ENCODE measurements around the gene MS4A7. TPM values are rescaled to one million over a fixed set of nuclear protein-coding genes. Genes with fewer than 3 reads are reported as not detected.
"Not testable (repeated sequence)": the region's sequence is repeated elsewhere in the genome, so short reads cannot be mapped to it uniquely, and the experiment has no call there.

MS4A7 gene
- total RNA-seq, 2 donors from 2014 or later = not detected

DNA sequence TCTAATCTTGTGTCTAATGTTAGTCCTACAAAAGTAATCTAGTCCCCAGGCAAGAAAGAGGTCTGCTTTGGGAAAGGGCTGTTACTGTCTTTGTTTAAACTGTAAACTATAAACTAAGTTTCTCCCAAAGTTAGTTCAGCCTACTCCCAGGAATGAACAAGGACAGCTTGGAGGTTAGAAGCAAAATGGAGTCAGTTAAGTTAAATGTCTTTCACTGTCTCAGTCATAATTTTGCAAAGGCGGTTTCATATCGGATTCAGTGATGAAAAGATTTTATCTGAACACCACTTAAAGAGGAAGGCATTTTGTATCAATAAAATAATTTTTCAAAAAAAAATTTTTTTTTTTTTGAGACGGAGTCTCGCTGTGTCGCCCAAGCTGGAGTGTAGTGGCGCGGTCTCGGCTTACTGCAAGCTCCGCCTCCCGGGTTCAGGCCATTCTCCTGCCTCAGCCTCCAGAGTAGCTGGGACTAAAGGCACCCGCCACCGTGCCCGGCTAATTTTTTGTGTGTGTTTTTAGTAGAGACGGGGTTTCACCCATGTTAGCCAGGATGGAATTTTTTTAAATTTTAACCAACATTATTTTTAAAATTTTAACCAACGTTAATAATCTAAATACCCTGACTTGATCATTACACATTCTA lies 11.9 kb upstream of the MS4A7 start:
- not testable (repeated sequence) for DNase-seq (ENCODE audit: low spot score in 2 of 2); ATAC-seq; H3K27ac Mint-ChIP-seq; H3K36me3 Mint-ChIP-seq; H3K9me3 Mint-ChIP-seq

DNA sequence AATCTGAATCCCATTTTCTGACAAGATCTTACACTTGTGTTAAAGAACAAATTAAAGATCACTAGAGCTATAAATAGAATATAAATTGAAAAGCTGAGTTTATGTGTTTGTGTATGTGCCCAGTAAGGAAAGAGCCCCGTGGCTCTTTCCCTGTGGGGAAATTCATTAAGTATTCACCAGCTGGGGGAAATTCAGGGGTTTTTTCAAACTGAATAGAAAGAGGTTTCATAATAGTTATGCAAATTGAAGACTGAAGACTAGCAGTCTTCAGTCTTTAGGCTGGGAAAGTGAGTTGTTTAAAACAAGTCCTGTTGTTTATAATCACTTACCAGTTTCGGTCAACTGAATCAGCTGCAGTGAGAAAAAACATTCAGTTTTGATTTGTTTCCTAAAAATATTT lies 11.3 kb upstream of the MS4A7 start:
- H3K9me3 Mint-ChIP-seq = no peaks in the 10 kb centered on the region
- no peaks in the 10 kb centered on the region for H3K36me3 Mint-ChIP-seq
- peak; percentile 52 to 68 for ATAC-seq
- H3K27ac Mint-ChIP-seq = peak overlapping the region in 1 of 2 donors; percentile 37
- no peak for DNase-seq (ENCODE audit: low spot score in 2 of 2)

DNA sequence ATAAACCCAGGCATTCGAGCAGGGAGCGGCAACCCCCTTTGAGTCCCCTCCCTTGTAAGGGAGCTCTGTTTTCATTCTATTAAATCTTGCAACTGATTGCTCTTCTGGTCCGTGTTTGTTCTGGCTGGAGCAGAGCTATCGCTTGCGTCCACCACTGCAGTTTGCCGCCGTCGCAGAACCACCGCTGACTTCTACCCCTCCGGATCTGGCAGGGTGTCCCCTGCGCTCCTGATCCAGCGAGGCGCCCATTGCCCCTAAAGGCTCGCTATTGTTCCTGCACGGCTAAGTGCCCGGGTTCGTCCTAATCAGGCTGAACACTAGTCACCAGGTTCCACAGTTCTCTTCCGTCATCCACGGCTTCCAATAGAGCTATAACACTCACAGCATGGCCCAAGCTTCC lies 10.4 kb upstream of the MS4A7 start:
- DNase-seq (ENCODE audit: low spot score in 2 of 2) (no peak), ATAC-seq (no peak)
- no peaks in the 10 kb centered on the region for H3K36me3 Mint-ChIP-seq
- no peaks in the 10 kb centered on the region for H3K9me3 Mint-ChIP-seq
- H3K27ac Mint-ChIP-seq = no peak overlapping the region

DNA sequence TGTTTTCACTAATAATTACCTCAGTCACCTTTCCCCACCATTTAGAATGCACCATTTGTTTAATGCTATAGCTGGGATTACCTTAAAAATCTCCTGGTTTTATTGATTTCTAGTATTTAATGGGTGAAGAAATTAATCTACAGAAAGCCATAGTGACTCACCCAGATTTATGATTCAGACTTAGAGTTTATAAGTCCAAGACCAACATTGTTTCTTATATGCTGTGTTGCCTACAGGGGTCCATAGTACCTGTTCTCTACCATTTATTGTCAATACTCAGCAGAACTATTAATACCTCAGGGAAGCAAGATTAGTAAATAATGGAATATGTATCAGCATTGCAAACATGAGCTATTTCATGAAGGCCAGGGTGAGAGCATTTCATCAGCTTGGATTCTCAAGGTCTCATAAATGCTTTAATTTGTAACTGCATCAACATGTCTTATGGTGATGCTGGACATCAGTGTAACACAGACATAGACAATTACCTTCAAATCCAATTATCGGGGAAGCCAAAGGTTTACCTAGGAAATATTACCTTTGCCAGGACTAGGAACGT lies 8.0 kb upstream of the MS4A7 start:
- H3K36me3 Mint-ChIP-seq = no peaks in the 10 kb centered on the region
- no peak for ATAC-seq
- no peaks in the 10 kb centered on the region for H3K9me3 Mint-ChIP-seq
- no peak for DNase-seq (ENCODE audit: low spot score in 2 of 2)
- H3K27ac Mint-ChIP-seq = no peak overlapping the region

DNA sequence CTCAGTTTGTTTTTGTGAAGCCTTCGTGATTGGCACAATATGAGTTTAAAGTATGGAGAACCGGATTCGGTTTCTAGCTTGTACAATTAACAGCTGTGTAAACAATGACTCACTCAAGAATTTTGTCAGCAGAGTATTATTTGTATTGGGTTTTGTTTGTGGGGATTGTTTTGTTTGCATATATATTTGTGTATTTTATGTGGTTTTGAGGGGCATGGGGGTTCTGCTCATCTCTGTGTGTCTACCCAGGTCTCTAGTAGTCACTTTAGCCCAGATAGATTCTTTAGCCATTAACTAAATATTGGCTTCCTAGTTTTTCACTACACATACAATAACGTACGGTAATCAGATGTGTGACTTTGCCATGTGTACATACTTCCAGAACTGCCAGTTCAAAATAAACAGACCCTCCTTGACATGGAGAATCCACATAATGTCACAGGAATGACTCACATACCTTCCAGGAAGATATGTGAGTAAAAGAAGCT lies 7.5 kb upstream of the MS4A7 start:
- no peak for ATAC-seq

DNA sequence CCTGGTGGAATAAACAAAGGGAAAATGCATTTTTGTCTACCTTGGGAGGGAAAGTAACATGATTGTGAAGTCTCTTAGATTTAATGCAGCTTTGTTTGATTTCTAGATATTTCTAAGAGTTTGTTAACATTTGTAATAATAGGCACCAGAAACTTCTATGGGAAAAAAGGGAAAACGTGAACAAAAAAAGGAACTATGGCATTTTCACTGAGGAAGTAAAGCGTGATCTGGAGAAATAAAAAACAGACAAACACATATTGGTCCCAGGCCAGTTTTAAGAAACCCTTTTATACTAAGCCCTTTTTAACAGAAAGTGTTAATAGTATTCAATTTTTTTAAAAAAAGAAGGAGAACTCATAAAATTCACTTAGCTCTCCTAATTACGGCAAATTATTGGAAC lies 6.9 kb upstream of the MS4A7 start:
- H3K36me3 Mint-ChIP-seq = no peaks in the 10 kb centered on the region
- no peak for ATAC-seq
- no peaks in the 10 kb centered on the region for H3K9me3 Mint-ChIP-seq
- no peak overlapping the region for H3K27ac Mint-ChIP-seq
- DNase-seq (ENCODE audit: low spot score in 2 of 2) = no peak

More for the DNA sequence above, 7.5 kb upstream of the MS4A7 start:
- no peaks in the 10 kb centered on the region for H3K9me3 Mint-ChIP-seq
- H3K27ac Mint-ChIP-seq = no peak overlapping the region
- DNase-seq (ENCODE audit: low spot score in 2 of 2) = no peak
- no peaks in the 10 kb centered on the region for H3K36me3 Mint-ChIP-seq

DNA sequence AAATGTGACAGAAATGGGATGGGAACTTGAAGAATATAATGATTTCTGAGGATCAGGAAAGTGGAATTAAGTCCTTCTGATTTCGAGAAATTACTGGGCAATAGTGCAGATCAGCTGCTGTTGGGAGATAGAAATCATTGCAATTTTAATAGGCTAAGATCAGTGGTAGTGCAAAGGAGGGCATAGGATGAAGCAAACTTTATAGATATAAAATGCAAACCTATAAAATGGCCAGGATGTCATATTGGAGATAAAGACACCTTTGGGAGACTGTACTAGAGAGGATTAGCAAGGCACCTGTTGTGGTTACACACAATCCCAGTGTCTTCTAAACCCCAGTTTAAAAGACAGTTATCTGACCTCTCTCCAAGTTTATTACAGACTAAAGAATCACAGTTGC lies 6.5 kb upstream of the MS4A7 start:
- H3K27ac Mint-ChIP-seq = no peak overlapping the region
- DNase-seq (ENCODE audit: low spot score in 2 of 2) (no peak), ATAC-seq (no peak)
- no peaks in the 10 kb centered on the region for H3K36me3 Mint-ChIP-seq
- H3K9me3 Mint-ChIP-seq = no peaks in the 10 kb centered on the region

DNA sequence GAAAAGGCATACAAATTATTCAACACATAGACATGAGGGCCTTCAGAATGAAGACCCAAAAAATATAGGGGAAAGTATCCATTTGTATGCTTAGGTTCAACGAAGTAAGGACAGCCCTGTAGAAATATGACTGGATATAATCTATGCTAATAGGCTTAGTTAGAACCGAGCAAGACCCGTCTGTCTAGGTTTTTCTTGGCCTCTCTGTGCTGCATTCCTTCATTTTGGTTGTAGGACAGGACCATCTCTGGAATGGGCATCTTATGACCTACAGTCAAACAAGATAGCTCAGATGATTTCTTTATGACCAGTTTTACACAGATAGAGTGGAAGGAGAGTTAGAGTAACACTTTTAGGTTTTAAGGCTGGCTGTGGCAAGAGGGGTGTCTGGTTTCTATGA lies 5.6 kb upstream of the MS4A7 start:
- H3K27ac Mint-ChIP-seq = no peak overlapping the region
- DNase-seq (ENCODE audit: low spot score in 2 of 2) (no peak), ATAC-seq (no peak)
- no peaks in the 10 kb centered on the region for H3K36me3 Mint-ChIP-seq
- H3K9me3 Mint-ChIP-seq = no peaks in the 10 kb centered on the region

DNA sequence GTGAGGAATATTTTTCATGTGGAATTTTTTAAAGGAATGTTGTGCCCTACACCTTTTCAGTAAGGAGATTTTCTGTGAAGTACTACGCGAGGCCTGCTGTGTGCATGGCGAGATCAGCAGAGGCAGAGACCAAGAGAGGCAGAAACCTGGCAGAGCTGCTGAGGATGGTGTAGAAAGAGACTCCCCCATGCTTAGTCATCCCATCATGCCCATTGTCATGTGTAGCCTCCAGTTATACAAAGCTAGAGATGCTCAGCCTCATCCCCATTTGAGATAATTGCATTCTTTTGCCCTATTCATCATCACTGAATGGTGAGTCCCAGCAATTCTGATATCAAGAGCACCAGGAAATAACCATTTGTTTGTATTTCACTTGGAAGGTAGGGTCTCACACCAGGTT lies 3.0 kb upstream of the MS4A7 start:
- Mint-ChIP-seq H3K36me3 (no peaks in the 10 kb centered on the region), H3K9me3 (no peaks in the 10 kb centered on the region), H3K27ac (no peak overlapping the region)
- DNase-seq (ENCODE audit: low spot score in 2 of 2) (no peak), ATAC-seq (no peak)

DNA sequence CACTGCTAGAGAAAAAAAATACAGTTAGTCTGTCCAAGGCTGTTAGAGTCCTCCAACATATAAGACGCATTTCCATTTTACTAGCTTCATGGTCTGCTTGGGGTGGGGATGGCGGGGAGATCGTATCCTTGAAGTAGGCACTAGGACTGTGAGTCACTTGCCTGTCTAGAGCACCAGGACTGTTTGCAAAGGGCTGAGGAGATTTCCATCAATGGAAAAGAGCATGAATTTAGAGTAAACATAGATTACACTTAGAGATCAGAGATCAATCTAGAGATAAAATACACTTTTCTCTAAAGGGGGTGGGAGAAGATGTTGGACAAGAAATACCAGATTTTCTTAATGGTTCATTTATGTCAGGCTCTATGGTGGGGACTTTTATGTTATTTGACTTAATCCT lies 1.7 kb upstream of the MS4A7 start:
- no peak overlapping the region for H3K27ac Mint-ChIP-seq
- no peaks in the 10 kb centered on the region for H3K9me3 Mint-ChIP-seq
- H3K36me3 Mint-ChIP-seq = no peaks in the 10 kb centered on the region
- no peak for DNase-seq (ENCODE audit: low spot score in 2 of 2)
- ATAC-seq = no peak

DNA sequence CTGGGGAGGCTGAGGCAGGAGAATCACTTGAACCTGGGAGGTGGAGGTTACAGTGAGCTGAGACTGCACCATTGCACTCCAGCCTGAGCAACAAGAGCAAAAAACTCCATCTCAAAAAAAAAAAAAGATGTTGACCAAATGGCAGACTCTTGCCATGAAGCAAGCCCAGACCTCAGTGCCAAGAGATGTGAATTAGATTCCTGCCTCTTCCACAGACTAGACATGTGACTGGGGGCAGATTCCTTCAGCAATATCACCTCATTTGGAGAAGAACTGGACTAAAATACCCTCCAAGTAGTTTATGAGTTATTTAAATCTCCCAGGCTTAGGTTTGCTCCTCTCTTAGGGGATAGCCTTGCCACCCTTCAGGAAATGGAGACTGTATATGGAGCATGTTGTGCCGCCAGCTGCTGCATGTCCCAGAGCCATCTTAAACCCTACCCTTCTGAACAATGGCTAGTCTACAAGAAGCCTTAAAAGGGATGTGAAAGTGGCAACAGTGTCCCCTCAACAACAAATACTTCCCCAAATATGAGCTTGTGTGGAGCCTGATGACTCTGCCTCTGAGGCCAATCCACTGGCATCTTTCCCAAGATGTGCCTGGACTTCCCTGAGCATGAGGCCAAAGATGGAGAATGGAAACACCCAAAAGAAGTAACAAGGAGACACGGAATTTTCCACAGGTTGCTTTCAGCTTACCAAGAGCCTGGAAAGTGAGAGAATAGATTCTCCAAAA lies 763 bp upstream of the MS4A7 start:
- no peak for DNase-seq (ENCODE audit: low spot score in 2 of 2)
- Mint-ChIP-seq H3K9me3 (no peaks in the 10 kb centered on the region), H3K27ac (no peak overlapping the region), H3K36me3 (no peaks in the 10 kb centered on the region)
- ATAC-seq = no peak

DNA sequence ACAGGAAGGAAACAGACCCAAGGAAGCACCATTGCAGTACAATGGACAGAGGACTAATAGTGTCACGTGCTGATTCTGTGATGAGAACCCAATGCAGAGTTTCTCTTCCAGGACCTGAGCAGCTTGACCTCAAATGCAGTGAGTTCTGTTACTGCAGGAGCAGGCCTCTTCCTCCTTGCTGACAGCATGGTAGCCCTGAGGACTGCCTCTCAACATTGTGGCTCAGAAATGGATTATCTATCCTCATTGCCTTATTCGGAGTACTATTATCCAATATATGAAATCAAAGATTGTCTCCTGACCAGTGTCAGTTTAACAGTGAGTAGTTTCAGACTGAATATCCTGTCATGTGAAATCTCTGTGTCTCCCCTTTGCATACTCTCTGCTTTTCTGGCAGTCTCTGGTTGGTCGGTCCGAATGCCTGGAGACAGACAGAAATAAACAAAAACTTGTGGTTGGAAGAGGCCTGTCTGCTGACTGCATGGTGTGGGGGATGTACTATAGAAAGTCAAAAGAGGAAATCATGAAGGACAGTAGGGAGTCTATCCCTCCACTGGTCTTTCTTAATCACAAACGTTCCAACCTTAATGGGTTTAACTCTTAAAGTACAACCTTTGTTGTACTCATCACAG lies 11.1 kb downstream of the MS4A7 start:
- H3K9me3 Mint-ChIP-seq = no peaks in the 10 kb centered on the region
- H3K27ac Mint-ChIP-seq = no peak overlapping the region
- ATAC-seq = no peak
- H3K36me3 Mint-ChIP-seq = no peaks in the 10 kb centered on the region
- no peak for DNase-seq (ENCODE audit: low spot score in 2 of 2)

DNA sequence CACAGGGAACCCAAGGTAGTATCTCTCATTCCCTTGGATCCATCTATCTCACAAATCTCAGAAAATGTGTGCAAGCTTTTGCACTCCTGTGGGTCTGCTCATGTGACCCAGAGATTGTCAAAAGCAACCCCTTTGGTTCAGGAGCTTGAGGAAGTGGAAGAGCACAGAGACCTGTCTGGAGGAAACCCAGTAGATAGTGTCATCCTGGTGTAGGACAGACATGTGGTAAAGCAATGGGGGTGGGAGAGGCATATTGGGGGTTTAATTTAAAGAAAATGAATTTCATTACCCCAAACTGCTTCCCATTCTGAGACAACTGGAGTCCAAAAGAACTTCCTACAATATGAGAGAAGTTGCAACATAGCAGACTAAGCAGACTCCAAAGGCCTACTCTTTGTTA lies 12.1 kb downstream of the MS4A7 start:
- H3K36me3 Mint-ChIP-seq = no peaks in the 10 kb centered on the region
- no peaks in the 10 kb centered on the region for H3K9me3 Mint-ChIP-seq
- no peak for ATAC-seq
- no peak for DNase-seq (ENCODE audit: low spot score in 2 of 2)
- H3K27ac Mint-ChIP-seq = no peak overlapping the region

DNA sequence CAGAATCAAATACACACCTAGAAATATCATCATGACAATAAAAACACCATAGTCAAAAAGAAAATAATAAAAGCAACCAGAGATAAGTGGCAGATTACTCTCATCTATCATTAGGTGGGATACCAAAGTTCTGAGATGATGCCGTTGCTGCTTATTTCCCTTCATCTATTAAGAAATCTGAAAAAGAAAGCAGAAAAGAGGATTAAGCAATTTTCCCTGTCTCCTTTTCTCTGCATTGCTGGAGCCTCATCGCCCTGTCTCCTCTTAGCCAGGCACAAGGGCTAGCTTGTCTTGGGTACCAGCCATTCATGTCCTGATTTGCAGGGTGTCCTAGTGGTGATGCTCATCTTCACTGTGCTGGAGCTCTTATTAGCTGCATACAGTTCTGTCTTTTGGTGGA lies 14.0 kb downstream of the MS4A7 start:
- Mint-ChIP-seq H3K36me3 (no peaks in the 10 kb centered on the region), H3K9me3 (no peaks in the 10 kb centered on the region), H3K27ac (no peak overlapping the region)
- ATAC-seq (no peak), DNase-seq (ENCODE audit: low spot score in 2 of 2) (no peak)

DNA sequence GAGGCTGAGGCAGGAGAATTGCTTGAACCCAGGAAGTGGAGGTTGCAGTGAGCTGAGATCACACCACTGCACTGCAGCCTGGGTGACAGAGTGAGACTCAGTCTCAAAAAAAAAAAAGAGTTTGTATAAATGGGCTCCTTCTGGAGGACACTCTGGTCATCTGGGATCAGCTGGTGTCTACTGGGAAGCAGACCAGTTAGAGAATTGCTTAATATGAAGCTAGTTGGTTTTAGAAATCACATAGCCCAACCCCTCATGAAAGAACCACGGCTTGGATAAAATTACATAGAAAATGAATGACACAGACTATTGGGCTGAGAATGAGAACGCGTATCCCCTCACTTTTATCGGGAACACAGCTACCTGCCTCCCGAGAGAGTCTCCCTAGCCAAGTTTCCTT lies 14.7 kb downstream of the MS4A7 start:
- DNase-seq (ENCODE audit: low spot score in 2 of 2) (no peak), ATAC-seq (no peak)
- Mint-ChIP-seq H3K36me3 (no peaks in the 10 kb centered on the region), H3K27ac (no peak overlapping the region), H3K9me3 (no peaks in the 10 kb centered on the region)

DNA sequence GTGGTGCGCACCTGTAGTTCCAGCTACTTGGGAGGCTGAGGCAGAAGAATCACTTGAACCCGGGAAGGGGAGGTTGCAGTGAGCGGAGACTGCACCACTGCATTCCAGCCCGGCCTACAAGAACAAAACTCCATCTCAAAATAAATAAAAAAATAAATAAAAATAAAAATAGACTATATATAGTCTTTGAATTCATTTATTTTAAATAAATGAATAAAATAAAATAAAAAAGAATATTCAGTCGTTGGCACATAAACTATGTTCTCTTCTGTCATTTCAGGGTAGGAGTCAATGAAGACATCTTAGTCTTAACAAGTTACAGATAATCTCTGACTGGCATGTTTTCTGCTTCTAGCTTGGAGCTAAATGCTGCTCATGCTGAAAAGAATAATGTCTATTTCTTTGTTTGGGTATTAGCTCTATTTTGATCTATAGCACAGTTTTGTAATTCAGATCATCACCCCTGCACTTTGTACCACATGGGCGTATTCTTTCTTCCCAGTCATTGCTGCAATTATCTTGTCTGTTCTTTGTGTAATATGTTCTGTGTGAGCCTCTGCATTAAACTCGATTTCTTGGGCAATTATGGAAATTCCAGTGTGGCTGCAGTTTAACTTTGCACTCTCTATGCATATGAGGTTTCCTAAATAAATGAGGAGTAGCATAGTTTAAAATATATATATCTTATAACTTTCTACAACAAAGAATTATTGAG lies 16.5 kb downstream of the MS4A7 start:
- ATAC-seq = no peak

DNA sequence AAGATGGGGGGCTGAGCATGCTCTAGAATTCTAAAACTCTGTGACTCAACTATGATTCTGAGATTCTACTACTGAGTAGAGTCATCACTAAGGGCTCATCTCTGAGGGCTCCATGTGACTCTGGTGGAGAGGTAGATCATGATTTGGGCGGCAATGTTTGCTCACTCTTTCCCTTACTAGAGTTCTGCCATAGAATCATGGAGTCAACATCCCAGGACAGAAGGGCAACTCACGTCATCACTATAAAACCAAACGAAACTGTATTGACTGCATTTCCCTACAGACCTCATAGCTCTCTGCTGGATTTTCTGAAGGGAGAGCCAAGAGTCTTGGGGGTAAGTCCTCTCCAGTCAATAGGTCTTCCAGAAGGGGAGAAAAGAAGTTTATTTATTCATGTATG lies 18.1 kb downstream of the MS4A7 start, which contains the start of gene MS4A14:
Gene MS4A14 (plus strand): TSS at position 78 of the 400 bp plus-strand sequence. CDS start 120 bp downstream, at position 198.
- DNase-seq (ENCODE audit: low spot score in 2 of 2) (no peak), ATAC-seq (peak in 1 of 2 donors; percentile 26)
- H3K36me3 Mint-ChIP-seq = no peaks in the 10 kb centered on the region
- H3K9me3 Mint-ChIP-seq = no peaks in the 10 kb centered on the region
- no peak within 1 kb of the TSS for H3K27ac Mint-ChIP-seq

More for the DNA sequence above, 16.5 kb downstream of the MS4A7 start:
- Mint-ChIP-seq H3K9me3 (no peaks in the 10 kb centered on the region), H3K27ac (no peak overlapping the region), H3K36me3 (no peaks in the 10 kb centered on the region)
- DNase-seq (ENCODE audit: low spot score in 2 of 2) = no peak

Measured in activated naive CD4-positive, alpha-beta T cell treated with anti-CD3 and anti-CD28 coated beads, Interleukin-2, amount 50 U/mL, for 72 hours (primary cell).